D721Med (cell line): Measurements from ENCODE around the gene ADARB2.

Experiments used
- DNase-seq: peaks from one replicate; pipeline ENCODE4 v3.0.0; 2011; ENCODE audit warnings: low spot score; ENCODE audit not compliant: insufficient read length
- FAIRE-seq: peaks from 2 replicates; lab custom pipeline; 2011; peaks lifted over from hg19 to GRCh38; lab: Jason Lieb, UNC
- TF ChIP-seq, protein P1 (sequence below): IDR thresholded peaks from 2 replicates; pipeline ENCODE4 v1.5.1; 2012; ENCODE audit warnings: mild to moderate bottlenecking, control low read depth; ENCODE audit not compliant: insufficient read depth; ENCODE audit errors: missing control alignments

ADARB2 gene

DNA sequence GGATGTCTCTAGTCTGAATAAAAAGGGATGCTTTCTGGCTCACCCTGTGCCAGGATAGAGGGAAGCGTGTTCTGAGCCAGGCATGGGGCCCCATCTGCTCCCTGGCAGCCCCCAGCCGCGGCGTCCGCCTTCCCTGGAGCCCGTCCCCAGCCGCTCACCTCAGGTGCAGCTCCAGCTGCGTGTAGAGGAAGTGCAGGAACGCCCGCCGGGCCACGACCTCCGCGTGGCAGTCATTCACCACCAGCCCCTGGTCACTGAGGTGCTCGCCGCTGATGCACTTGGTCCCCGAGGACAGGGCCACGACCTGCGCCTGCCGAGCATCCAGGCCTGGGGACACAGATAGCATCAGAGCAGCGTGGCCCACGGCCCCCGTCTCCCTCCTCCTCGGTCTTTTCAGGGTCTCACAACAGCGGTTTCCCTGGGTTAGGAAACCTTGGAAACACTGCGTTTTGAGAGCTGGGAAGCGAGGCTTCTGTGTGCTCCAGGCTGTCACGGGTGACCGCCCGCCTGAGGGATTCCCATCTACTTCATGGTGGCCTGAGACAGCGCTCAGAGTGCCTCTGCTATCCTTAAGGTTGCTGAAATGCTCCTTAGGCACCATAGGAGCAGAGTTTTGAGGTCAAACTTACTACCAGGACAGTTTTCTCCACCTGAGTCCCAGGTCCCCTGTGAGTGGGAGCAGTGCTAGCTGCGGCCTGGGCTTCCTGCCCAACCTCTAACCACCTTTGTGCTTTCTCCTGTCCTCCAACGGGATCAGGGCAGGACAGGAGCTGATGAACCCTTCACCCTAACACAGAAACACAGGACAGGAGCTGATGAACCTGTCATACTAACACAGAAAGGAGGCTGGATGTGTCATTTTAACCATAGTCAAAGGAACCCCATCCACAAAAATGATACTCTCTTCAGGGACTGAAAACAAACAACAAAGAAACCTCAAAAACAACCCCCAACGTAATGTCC lies 495.1 kb downstream of the ADARB2 start:
- TF ChIP-seq, protein P1, sequence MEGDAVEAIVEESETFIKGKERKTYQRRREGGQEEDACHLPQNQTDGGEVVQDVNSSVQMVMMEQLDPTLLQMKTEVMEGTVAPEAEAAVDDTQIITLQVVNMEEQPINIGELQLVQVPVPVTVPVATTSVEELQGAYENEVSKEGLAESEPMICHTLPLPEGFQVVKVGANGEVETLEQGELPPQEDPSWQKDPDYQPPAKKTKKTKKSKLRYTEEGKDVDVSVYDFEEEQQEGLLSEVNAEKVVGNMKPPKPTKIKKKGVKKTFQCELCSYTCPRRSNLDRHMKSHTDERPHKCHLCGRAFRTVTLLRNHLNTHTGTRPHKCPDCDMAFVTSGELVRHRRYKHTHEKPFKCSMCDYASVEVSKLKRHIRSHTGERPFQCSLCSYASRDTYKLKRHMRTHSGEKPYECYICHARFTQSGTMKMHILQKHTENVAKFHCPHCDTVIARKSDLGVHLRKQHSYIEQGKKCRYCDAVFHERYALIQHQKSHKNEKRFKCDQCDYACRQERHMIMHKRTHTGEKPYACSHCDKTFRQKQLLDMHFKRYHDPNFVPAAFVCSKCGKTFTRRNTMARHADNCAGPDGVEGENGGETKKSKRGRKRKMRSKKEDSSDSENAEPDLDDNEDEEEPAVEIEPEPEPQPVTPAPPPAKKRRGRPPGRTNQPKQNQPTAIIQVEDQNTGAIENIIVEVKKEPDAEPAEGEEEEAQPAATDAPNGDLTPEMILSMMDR = no peak

DNA sequence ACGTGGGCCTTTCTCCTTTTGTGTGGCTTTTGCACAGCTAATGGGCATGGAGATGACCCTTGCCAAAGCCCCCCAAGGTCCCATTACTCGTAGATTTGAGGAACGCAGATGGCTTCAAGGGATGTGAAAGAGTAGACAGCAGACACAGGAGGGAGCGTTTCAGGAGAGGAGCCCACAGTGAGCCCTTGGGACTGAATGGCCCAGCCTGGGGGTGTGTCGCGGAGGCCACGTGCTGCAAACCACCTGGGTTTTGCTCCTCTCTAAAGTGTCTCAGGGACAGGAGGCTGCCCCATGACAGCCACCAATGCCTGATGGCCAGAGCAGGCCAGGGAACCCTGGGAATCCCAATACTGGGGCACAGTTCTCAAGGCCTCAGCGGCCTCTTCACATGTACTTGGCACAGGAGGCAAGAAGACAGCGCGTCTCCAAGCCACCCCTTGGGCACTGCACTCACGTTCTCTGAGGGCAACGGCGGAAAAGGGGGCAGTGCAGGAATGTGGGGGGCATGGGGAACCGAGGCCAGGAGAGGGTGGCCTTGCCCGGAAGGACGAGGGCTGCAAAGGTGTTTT lies 495.9 kb downstream of the ADARB2 start:
- TF ChIP-seq, protein P1 = no peak
- DNase-seq (no peak), FAIRE-seq (no peak)

More for the DNA sequence above, 495.1 kb downstream of the ADARB2 start:
- FAIRE-seq = no peak
- no peak for DNase-seq

DNA sequence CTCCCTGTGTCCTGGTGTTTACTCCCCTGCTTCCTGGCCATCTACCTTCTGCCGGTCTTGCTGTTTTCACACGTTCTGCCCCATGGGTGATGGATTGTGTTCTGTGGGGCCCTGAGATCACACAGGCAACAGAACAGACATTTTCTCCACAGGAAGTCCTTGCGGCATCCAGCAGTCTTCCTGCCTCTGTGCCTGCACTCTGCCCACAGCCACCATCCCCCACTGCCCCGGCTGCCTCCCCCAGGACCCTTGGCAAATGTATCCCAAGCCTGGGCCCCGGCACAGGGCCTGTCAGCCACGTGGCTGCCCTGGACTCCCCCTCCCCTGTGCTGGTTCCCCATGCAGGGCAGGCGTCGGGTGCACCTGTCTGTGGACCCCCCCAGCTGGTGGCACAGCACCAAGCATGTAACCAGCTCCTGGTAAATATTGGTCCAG lies 497.0 kb downstream of the ADARB2 start:
- FAIRE-seq (no peak), DNase-seq (no peak)
- TF ChIP-seq, protein P1 = no peak

DNA sequence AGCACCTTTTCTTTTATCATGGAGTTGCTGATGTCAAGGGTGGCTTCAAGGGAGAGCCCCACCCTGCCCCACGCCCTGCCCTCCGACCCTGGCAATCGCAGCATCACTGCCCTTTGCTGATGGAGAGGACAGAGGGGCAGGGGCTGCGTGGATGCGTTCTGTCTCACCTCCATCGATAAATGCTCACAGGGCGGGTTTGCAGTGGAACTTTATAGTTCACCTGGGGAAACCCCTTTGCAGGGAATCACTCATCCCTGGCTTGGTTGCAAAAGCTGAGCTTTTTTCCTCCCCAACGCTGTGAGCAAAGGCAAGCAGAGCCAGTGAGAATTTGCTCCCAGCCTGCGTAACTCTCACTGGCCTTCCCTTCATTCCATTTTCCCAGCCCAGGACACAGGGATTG lies 504.3 kb downstream of the ADARB2 start:
- TF ChIP-seq, protein P1 = no peak
- DNase-seq = no peak
- no peak for FAIRE-seq

DNA sequence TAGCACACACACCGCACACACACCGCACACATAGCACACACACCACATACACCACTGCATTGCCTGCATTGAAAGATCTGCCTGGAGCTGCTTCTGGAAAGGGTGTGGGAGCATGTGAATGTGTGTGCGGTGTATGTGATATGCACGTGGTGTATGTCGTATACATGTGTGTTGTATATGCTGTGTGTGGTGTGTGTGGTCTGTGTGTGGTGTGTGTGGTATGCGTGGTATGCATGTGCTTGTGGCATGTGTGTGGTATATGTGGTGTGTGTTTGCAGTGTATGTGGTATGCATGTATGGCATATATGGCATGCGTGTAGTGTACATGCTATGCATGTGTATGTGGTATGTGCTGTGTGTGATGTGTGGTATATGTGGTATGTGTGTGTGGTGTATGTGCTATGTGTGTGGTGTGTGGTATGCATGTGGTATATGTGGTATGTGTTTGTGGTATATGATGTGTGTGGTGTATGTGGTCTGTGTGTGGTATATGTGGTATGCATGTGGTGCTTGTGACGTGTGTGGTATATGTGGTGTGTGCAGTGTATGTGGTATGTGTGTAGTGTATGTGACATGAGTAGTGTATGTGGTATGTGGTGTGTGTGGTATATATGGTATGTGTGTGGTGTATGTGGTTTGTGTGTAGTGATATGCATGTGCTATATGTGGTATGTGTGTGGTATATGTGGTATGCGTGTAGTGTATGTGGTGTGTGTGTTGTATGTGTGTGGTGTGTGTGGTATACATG lies 505.0 kb downstream of the ADARB2 start:
- DNase-seq (no peak), FAIRE-seq (no peak)
- TF ChIP-seq, protein P1 = no peak

DNA sequence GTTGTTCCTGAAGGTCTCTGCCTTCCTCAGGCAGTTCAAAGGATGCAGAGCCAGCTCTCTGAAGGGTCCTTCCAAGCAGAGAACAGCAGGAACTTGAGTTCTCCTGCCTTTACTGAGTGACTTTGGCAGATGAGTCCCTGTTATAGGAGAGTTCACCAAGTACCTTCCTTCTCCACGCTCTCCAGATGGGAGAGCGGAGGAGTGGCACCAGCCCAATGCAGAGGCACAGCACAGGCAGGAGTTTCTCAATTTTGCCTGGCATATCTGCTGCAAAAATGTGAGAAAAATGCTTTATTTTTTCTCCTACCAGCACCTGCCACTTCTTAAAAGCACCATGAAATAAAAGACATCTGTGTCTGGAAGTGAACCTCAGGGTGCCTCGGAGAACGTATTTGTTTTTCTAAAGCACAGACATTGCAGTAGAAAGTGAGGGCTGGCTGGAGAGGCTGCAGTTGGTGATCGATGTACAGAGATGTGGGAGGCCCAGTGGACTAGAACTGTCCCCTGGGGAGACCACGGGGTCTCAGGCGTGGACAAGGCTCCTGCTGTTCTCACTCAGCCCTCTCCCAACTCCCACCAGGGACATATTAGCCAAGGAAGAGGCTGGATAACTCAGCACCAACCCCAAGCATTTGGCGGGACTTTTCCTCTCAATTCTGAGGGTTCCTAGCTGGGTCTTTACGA lies 506.6 kb downstream of the ADARB2 start:
- no peak for DNase-seq
- TF ChIP-seq, protein P1 = no peak
- FAIRE-seq = no peak
